Mesendoderm (in vitro differentiated cells): ENCODE results near the gene SLC7A5.

Experiments
- DNase-seq: peaks from one replicate; pipeline ENCODE4 v3.0.0; 2013
- H2AK5ac ChIP-seq: 2 replicates; pipeline ENCODE4 v1.6.1; 2013; ENCODE audit warnings: low read length, inconsistent platforms
- H2BK120ac ChIP-seq: 2 replicates; pipeline ENCODE4 v1.6.1; 2013; ENCODE audit warnings: low read depth, mild to moderate bottlenecking, low read length, moderate library complexity, mixed read lengths
- H2BK15ac ChIP-seq: replicated peaks from 2 replicates; pipeline ENCODE4 v1.6.1; 2013; ENCODE audit warnings: low read depth, mild to moderate bottlenecking, moderate library complexity
- H2BK5ac ChIP-seq: 2 replicates; pipeline ENCODE4 v1.6.1; 2013; ENCODE audit warnings: low read length, inconsistent platforms
- H3K18ac ChIP-seq: 2 replicates; pipeline ENCODE4 v1.6.1; 2013; ENCODE audit warnings: mild to moderate bottlenecking, low read length, mixed read lengths
- H3K23ac ChIP-seq: one replicate; pipeline ENCODE4 v1.6.1; 2013; ENCODE audit warnings: low read length
- H3K27ac ChIP-seq: 2 replicates; pipeline ENCODE4 v1.5.1; 2013; ENCODE audit warnings: low read depth, mild to moderate bottlenecking, inconsistent platforms, low read length, moderate library complexity
- H3K27me3 ChIP-seq: 2 replicates; pipeline ENCODE4 v1.6.1; 2013; ENCODE audit warnings: low read length, control low read depth, mild to moderate bottlenecking, inconsistent platforms; ENCODE audit not compliant: insufficient read depth, poor library complexity
- H3K36me3 ChIP-seq: 2 replicates; pipeline ENCODE4 v1.6.1; 2013; ENCODE audit warnings: low read length, inconsistent platforms; ENCODE audit not compliant: control insufficient read depth, insufficient read depth
- H3K4ac ChIP-seq: one replicate; pipeline ENCODE4 v1.6.1; 2013; ENCODE audit warnings: low read depth, mild to moderate bottlenecking, low read length, moderate library complexity
- H3K4me1 ChIP-seq: 2 replicates; pipeline ENCODE4 v1.6.1; 2013; ENCODE audit warnings: low read depth, low read length, inconsistent platforms; ENCODE audit not compliant: control insufficient read depth
- H3K4me2 ChIP-seq: 2 replicates; pipeline ENCODE4 v1.6.1; 2013; ENCODE audit warnings: low read length
- H3K4me3 ChIP-seq: 2 replicates; pipeline ENCODE4 v1.5.1; 2013; ENCODE audit warnings: mild to moderate bottlenecking, low read length
- H3K56ac ChIP-seq: one replicate; pipeline ENCODE4 v1.6.1; 2013; ENCODE audit warnings: low read length
- H3K79me1 ChIP-seq: 2 replicates; pipeline ENCODE4 v1.6.1; 2013; ENCODE audit warnings: low read length, inconsistent platforms
- H3K79me2 ChIP-seq: 2 replicates; pipeline ENCODE4 v1.6.1; 2013; ENCODE audit warnings: mild to moderate bottlenecking, low read length; ENCODE audit not compliant: control insufficient read depth, insufficient read depth
- H3K9ac ChIP-seq: 2 replicates; pipeline ENCODE4 v1.6.1; 2013; ENCODE audit warnings: low read length, inconsistent platforms
- H4K5ac ChIP-seq: one replicate; pipeline ENCODE4 v1.6.1; 2013; ENCODE audit warnings: low read length
- H4K8ac ChIP-seq: one replicate; pipeline ENCODE4 v1.6.1; 2013; ENCODE audit warnings: low read depth, mild to moderate bottlenecking, control low read depth, low read length, moderate library complexity
- WGBS: extraction: QIAGEN DNeasy Blood & Tissue Kit; methylation state at CpG from one replicate; pipeline ENCODE4 v1.1.7; 2013; ENCODE audit warnings: low lambda C conversion rate, missing lambda C conversion rate; ENCODE audit not compliant: insufficient coverage; ENCODE audit errors: extremely low coverage; 5-methylcytosine and 5-hydroxymethylcytosine counted together

Gene SLC7A5

DNA sequence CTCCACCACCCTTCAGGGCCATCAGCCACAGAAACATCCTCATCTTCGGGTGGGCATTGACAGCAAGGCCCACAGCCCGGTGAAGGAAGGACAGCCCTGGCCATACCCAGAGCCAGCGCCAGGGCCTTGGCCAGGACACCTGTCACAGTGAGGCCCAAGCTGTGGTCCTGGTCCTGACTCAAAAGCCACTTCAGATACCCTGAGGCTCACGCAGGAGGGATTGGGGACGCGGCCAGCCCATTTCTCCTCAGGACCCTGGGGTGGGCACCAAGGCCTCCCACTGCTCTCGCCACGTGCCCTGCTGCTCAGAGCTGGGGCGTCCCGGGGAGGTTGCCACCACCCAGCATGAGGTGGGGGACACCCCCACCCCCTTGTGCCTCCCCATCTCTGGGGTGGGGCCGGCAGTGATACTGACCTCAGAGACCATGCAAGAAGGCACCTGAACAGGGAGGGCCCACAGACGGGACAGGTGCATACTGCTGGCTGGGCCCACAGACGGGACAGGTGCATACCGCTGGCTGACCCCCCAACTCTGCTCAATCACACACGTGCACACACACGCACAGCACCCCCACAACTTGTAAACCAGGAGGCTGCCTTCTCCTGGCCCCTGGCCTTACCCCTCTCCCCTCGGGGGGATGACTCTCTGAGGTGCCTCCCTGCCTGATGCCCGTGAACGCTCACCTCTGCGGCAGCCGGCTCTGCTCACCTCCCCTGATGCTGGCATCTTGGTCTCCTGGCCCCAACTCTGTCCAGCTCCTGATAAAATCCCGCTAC is 14.2 kb downstream of the SLC7A5 start:
- DNase-seq: no peak
- Histone ChIP-seq H3K56ac (peak overlapping the region; percentile 30), H2BK120ac (no peak overlapping the region), H3K4me2 (no peak overlapping the region), H3K23ac (no peak overlapping the region), H3K18ac (no peak overlapping the region), H3K79me2 (peaks cover 84% of the 10 kb centered on the region), H2BK5ac (no peak overlapping the region), H4K5ac (no peak overlapping the region), H3K79me1 (peaks cover 11% of the 10 kb centered on the region), H3K27ac (peak overlapping the region; percentile 13), H3K36me3 (peaks cover 10% of the 10 kb centered on the region), H3K9ac (no peak overlapping the region), H3K4ac (no peak overlapping the region), H2AK5ac (no peak overlapping the region), H4K8ac (no peak overlapping the region), H3K27me3 (no peaks in the 10 kb centered on the region), H3K4me1 (peaks cover 10% of the 10 kb centered on the region), H2BK15ac (no peak overlapping the region), H3K4me3 (no peak overlapping the region)
- no CpG with 5 or more reads among the region's 22 CpGs for WGBS

DNA sequence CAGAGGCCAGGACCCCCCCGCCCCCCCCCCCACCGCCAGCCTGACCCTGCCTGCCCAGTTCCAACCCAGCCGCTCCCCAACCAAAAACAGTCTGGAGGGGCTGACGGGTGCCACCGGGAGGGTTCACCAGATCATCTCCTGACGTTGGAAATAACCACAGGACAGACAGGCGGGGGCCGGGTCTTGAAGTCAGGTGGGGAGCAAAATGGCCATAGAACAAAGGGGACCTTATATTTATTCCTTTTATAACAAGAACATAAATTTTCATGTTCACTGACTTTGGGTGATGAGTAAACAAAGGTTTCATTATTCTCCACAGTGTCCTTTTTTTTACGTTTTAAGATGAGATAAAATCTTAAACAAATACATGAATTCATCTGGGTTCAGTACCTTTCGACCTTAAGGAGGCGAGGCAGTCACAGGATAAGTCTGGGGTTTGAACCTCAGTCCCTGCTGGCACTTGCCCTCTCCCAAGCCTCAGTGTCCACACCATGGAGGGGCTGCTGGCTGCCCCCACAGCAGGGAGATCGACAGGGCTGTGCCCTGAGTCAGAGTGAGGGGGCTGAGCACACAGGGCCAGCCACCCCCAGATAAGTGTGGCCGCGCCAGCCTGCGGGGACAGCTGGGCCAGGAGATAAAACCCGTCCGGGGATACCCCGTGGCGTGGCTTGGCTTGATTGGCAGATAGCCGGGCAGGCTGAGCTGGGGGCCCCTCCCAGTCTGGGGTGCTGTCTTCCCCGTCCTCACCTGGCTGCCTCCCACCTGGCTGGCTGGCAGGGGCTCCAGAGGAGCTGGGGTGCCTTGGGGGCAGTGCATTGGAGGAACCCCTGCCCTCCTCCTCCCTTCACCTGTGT is 15.0 kb downstream of the SLC7A5 start:
- Histone ChIP-seq H4K8ac (no peak overlapping the region), H3K56ac (peak overlapping the region; percentile 52), H3K27me3 (no peaks in the 10 kb centered on the region), H3K36me3 (peaks cover 12% of the 10 kb centered on the region), H3K79me1 (peaks cover 13% of the 10 kb centered on the region), H3K18ac (peak overlapping the region; percentile 29), H3K4me1 (peaks cover 10% of the 10 kb centered on the region), H2BK15ac (no peak overlapping the region), H3K4ac (no peak overlapping the region), H2BK120ac (no peak overlapping the region), H4K5ac (no peak overlapping the region), H2BK5ac (no peak overlapping the region), H3K4me3 (no peak overlapping the region), H3K79me2 (peaks cover 86% of the 10 kb centered on the region), H3K23ac (no peak overlapping the region), H2AK5ac (no peak overlapping the region), H3K27ac (peak overlapping the region; percentile 13), H3K4me2 (no peak overlapping the region), H3K9ac (peak overlapping the region; percentile 52)
- DNase-seq: no peak
- no CpG with 5 or more reads among the region's 21 CpGs for WGBS

DNA sequence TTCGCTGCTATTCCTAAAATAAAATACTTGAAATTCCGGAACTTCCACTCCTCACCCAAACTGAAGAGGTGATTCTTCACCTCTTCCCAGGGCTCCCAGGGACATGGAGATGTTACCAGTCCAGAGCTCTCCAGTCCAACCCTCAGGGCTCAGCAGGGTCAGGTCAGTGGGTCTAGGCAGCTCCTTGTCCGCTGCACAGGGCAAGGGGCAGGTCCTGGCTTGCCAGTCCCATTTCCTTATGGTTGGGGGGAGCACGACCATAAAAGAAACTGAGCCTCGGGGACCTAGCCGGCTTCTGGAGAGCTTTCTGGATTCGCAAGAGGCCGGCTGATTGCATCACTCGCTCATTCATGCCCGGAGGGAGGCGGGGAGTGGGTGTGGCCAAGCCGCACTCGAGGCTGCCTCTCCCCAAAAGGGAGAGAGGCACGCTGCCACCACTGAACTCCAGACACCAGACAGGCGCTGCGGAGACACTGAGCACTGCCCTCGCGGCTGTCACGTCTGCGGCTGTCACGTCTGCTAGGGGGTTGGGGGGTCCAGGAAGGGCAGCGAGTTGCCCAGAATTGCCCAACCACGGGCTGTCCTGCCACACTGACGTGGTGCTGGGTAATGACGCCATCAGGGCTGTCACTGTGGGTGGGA is 15.8 kb downstream of the SLC7A5 start:
- no peak overlapping the region for H4K5ac ChIP-seq
- no peak overlapping the region for H3K4me3 ChIP-seq
- peaks cover 86% of the 10 kb centered on the region for H3K79me2 ChIP-seq
- H2BK15ac ChIP-seq: no peak overlapping the region
- no peak overlapping the region for H3K4me2 ChIP-seq
- peak overlapping the region; percentile 41 for H4K8ac ChIP-seq
- WGBS: no CpG with 5 or more reads among the region's 25 CpGs
- H3K23ac ChIP-seq: no peak overlapping the region
- peaks cover 13% of the 10 kb centered on the region for H3K79me1 ChIP-seq
- peak overlapping the region; percentile 96 for H3K4ac ChIP-seq
- H3K56ac ChIP-seq: peak overlapping the region; percentile 94
- peak overlapping the region; percentile 80 for H3K9ac ChIP-seq
- H2BK120ac ChIP-seq: peak overlapping the region; percentile 90
- H3K4me1 ChIP-seq: peaks cover 10% of the 10 kb centered on the region
- DNase-seq: peak; percentile 96
- H2AK5ac ChIP-seq: no peak overlapping the region
- H3K36me3 ChIP-seq: peaks cover 13% of the 10 kb centered on the region
- H3K27ac ChIP-seq: peak overlapping the region; percentile 71
- peak overlapping the region; percentile 97 for H2BK5ac ChIP-seq
- no peaks in the 10 kb centered on the region for H3K27me3 ChIP-seq
- peak overlapping the region; percentile 91 for H3K18ac ChIP-seq

DNA sequence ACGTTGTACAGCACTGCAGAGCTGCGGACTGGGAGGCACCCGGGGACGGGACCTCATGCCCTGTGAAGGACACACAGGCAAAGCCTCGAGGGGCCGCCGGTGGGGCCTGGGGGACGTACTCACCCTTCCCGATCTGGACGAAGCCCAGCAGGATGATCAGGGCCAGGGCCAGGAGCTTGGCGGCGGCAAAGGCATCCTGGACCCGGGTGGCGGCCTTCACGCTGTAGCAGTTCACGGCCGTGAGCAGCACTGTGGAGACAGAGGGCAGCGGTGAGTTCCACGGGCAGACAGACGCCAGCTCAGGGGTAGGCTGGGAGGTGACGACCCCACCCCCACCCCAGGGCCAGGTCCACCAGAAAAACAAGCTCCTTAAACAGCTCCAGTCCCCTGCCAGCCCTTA is 17.7 kb downstream of the SLC7A5 start:
- Histone ChIP-seq H3K9ac (peak overlapping the region; percentile 80), H4K5ac (no peak overlapping the region), H3K79me1 (peaks cover 19% of the 10 kb centered on the region), H3K4me1 (peaks cover 10% of the 10 kb centered on the region), H3K23ac (no peak overlapping the region), H3K4me2 (no peak overlapping the region), H3K27ac (peak overlapping the region; percentile 71), H3K18ac (no peak overlapping the region), H3K79me2 (peaks cover 87% of the 10 kb centered on the region), H2BK15ac (no peak overlapping the region), H3K27me3 (no peaks in the 10 kb centered on the region), H2BK5ac (peak overlapping the region; percentile 94), H3K56ac (peak overlapping the region; percentile 94), H3K4me3 (no peak overlapping the region), H3K36me3 (peaks cover 19% of the 10 kb centered on the region), H3K4ac (no peak overlapping the region), H2AK5ac (no peak overlapping the region), H2BK120ac (no peak overlapping the region), H4K8ac (no peak overlapping the region)
- WGBS: no CpG with 5 or more reads among the region's 21 CpGs
- DNase-seq: peak; percentile 75

DNA sequence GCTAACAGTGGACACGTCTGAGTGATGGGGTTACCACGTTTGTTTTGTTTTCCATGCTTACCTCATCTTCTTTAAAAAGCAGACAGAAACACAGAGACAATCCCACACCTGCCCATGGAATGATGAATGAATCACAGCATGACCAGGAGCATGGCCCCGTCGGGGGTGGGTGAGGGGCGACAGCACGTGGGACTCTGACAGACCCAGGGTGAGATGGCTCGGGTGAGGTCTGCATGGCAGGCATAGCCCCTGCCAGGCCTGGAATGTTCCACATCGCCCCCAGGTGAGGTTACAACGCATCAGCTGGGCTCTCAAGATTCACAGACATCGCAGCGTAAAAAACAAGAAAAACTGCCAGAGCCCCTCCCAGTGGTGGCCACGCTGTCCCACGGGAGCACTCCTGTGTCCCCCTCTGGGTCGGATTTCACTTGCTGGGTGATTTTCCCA is 18.1 kb downstream of the SLC7A5 start:
- no peak overlapping the region for H3K4ac ChIP-seq
- H3K23ac ChIP-seq: no peak overlapping the region
- no peak overlapping the region for H2BK120ac ChIP-seq
- no peak overlapping the region for H2AK5ac ChIP-seq
- peaks cover 19% of the 10 kb centered on the region for H3K36me3 ChIP-seq
- H3K9ac ChIP-seq: no peak overlapping the region
- H3K27me3 ChIP-seq: no peaks in the 10 kb centered on the region
- H3K4me3 ChIP-seq: no peak overlapping the region
- H3K4me1 ChIP-seq: peaks cover 10% of the 10 kb centered on the region
- no CpG with 5 or more reads among the region's 14 CpGs for WGBS
- H3K27ac ChIP-seq: peak overlapping the region; percentile 54
- no peak overlapping the region for H2BK5ac ChIP-seq
- no peak overlapping the region for H3K4me2 ChIP-seq
- peaks cover 87% of the 10 kb centered on the region for H3K79me2 ChIP-seq
- H3K18ac ChIP-seq: no peak overlapping the region
- H3K56ac ChIP-seq: peak overlapping the region; percentile 57
- H2BK15ac ChIP-seq: no peak overlapping the region
- H4K5ac ChIP-seq: no peak overlapping the region
- peak; percentile 51 for DNase-seq
- no peak overlapping the region for H4K8ac ChIP-seq
- H3K79me1 ChIP-seq: peaks cover 19% of the 10 kb centered on the region
